ENCODE results near the gene PLSCR2. TPM values are rescaled to one million over a fixed set of nuclear protein-coding genes. Genes with fewer than 3 reads are reported as not detected.
A peak's percentile ranks its signal among the peaks of the same experiment; 100 is the strongest.
"Not testable (repeated sequence)": the region's sequence is repeated elsewhere in the genome, so short reads cannot be mapped to it uniquely, and the experiment has no call there.

The PLSCR2 gene
- polyA plus RNA-seq, 2 donors, result not detected

DNA sequence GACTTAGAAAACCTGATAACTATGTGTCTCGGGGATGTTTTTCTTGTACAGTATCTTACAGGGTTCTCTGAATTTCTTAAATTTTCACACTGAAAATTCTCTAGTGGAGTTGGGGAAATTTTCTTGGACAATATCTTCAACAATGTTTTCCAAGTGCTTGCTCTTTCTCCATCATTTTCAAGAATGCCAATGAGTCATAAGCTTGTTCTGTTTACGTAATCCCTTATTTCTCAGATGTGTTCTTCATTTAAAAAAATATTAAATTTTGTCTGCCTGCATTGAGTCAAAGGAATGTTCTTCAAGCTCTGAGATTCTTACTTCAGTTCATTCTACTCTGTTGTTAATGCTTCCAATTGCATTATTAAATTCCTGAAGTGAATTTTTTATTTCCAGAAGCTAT is 21.9 kb upstream of the PLSCR2 start:
- no peak overlapping the region for H3K4me3 ChIP-seq (ENCODE audit: low read depth in 1 of 2, low read length in 2 of 2)
- no peaks in the 10 kb centered on the region for H3K36me3 ChIP-seq (ENCODE audit: control insufficient read depth in 2 of 2, insufficient read depth in 2 of 2, low read length in 1 of 2)
- H3K4me1 ChIP-seq (ENCODE audit: control insufficient read depth in 2 of 2, insufficient read depth in 2 of 2, low read length in 1 of 2), result no peaks in the 10 kb centered on the region
- H3K27ac ChIP-seq (ENCODE audit: low read depth in 2 of 2, low read length in 1 of 2), result no peak overlapping the region
- no peaks in the 10 kb centered on the region for H3K9me3 ChIP-seq (ENCODE audit: control insufficient read depth in 2 of 2, insufficient read depth in 1 of 2, low read depth in 1 of 2, low read length in 1 of 2)
- 60 to 76% methylated on average over 2 of the region's 2 CpGs for WGBS, 2 donors
- no peaks in the 10 kb centered on the region for H3K27me3 ChIP-seq (ENCODE audit: control insufficient read depth in 1 of 2, insufficient read depth in 2 of 2, low read length in 2 of 2)

DNA sequence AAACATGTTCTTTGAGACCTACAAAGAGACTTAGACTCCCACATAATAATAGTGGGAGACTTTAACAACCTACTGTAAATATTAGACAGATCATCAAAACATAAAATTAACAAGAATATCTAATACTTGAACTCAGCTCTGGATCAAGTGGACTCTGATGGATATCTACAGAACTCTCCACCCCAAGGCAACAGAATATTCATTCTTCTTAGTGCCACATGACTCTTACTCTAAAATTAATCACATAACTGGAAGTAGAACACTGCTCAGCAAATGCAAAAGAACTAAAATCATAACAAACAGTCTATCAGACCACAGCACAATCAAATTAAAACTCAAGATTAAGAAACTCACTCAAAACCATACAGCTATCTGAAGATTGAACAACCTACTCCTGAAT is 15.9 kb upstream of the PLSCR2 start:
- Histone ChIP-seq H3K9me3 (ENCODE audit: control insufficient read depth in 2 of 2, insufficient read depth in 1 of 2, low read depth in 1 of 2, low read length in 1 of 2) (no peaks in the 10 kb centered on the region), H3K27me3 (ENCODE audit: control insufficient read depth in 1 of 2, insufficient read depth in 2 of 2, low read length in 2 of 2) (no peaks in the 10 kb centered on the region), H3K4me1 (ENCODE audit: control insufficient read depth in 2 of 2, insufficient read depth in 2 of 2, low read length in 1 of 2) (no peaks in the 10 kb centered on the region), H3K4me3 (ENCODE audit: low read depth in 1 of 2, low read length in 2 of 2) (no peak overlapping the region), H3K36me3 (ENCODE audit: control insufficient read depth in 2 of 2, insufficient read depth in 2 of 2, low read length in 1 of 2) (no peaks in the 10 kb centered on the region), H3K27ac (ENCODE audit: low read depth in 2 of 2, low read length in 1 of 2) (no peak overlapping the region)

GRCh38 chr3:146476094-146476740 is 6.9 kb upstream of the PLSCR2 start:
- Histone ChIP-seq H3K27ac (ENCODE audit: low read depth in 2 of 2, low read length in 1 of 2) (no peak overlapping the region), H3K36me3 (ENCODE audit: control insufficient read depth in 2 of 2, insufficient read depth in 2 of 2, low read length in 1 of 2) (no peaks in the 10 kb centered on the region)
- 89 to 90% methylated on average over 6 of the region's 6 CpGs for WGBS, 2 donors

DNA sequence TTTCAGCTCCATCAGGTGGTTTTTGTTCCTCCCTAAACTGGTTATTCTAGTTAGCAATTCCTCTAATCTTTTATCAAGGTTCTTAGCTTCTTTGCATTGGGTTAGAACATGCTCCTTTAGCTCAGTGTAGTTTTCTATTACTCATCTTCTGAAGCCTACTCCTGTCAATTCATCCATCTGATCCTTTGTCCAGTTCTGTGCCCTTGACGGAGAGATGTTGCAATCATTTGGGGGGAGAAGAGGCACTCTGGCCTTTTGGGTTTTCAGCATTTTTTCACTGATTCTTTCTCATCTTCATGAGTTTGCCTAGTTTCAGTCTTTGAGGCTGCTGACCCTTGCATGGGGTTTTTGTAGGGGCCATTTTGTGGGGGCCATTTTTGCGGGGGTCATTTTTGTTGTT is 5.6 kb upstream of the PLSCR2 start:
- H3K27ac ChIP-seq (ENCODE audit: low read depth in 2 of 2, low read length in 1 of 2); H3K27me3 ChIP-seq (ENCODE audit: control insufficient read depth in 1 of 2, insufficient read depth in 2 of 2, low read length in 2 of 2); H3K36me3 ChIP-seq (ENCODE audit: control insufficient read depth in 2 of 2, insufficient read depth in 2 of 2, low read length in 1 of 2); H3K4me3 ChIP-seq (ENCODE audit: low read depth in 1 of 2, low read length in 2 of 2); H3K4me1 ChIP-seq (ENCODE audit: control insufficient read depth in 2 of 2, insufficient read depth in 2 of 2, low read length in 1 of 2); H3K9me3 ChIP-seq (ENCODE audit: control insufficient read depth in 2 of 2, insufficient read depth in 1 of 2, low read depth in 1 of 2, low read length in 1 of 2): not testable (repeated sequence)
- 78 to 86% methylated on average over 2 of the region's 2 CpGs for WGBS, 2 donors

More at GRCh38 chr3:146476094-146476740, 6.9 kb upstream of the PLSCR2 start:
- H3K4me1 ChIP-seq (ENCODE audit: control insufficient read depth in 2 of 2, insufficient read depth in 2 of 2, low read length in 1 of 2), result no peaks in the 10 kb centered on the region
- H3K9me3 ChIP-seq (ENCODE audit: control insufficient read depth in 2 of 2, insufficient read depth in 1 of 2, low read depth in 1 of 2, low read length in 1 of 2), result no peaks in the 10 kb centered on the region
- no peaks in the 10 kb centered on the region for H3K27me3 ChIP-seq (ENCODE audit: control insufficient read depth in 1 of 2, insufficient read depth in 2 of 2, low read length in 2 of 2)
- H3K4me3 ChIP-seq (ENCODE audit: low read depth in 1 of 2, low read length in 2 of 2), result no peak overlapping the region

DNA sequence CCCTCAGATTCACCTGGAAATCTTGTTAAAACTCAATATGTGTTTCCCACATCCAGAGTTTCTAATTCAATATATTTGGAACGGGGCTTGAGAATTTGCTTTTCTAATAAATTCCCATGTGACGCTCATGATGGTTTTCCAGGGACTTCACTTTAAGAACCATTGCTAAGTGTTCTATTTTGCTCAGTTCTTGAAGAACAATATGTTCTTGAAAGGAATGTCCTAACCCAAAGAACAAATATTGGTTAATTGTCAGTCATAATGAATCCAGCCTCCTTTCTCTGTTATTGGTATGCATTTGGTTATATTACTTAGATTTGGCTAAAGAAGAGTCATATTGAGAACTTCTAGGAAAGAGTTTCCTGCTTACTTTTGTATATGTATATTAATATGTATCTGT is 4.4 kb upstream of the PLSCR2 start:
- Histone ChIP-seq H3K27ac (ENCODE audit: low read depth in 2 of 2, low read length in 1 of 2) (no peak overlapping the region), H3K4me1 (ENCODE audit: control insufficient read depth in 2 of 2, insufficient read depth in 2 of 2, low read length in 1 of 2) (no peaks in the 10 kb centered on the region)
- WGBS, 2 donors, result 89 to 94% methylated on average over 2 of the region's 2 CpGs

DNA sequence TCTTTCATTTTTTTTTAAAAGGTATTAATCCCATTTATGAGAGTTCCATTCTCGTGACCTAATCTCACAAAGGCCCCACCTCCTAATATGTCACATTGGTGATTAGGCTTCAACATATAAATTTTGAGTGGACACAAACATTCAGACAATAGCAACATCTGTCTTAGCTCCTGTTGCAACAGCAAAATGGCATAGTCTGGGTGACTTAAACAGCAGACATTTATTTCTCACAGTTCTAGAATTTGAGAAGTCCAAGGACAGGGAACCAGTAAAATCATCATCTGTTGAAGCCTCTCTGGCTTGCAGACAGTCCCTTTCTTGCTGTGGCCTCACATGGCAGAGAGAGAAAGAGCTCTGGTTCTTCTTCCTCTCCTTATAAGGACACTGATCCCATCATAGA is 3.2 kb upstream of the PLSCR2 start:
- 88 to 92% methylated on average over 1 of the region's 1 CpG for WGBS, 2 donors
- Histone ChIP-seq H3K36me3 (ENCODE audit: control insufficient read depth in 2 of 2, insufficient read depth in 2 of 2, low read length in 1 of 2) (no peaks in the 10 kb centered on the region), H3K4me3 (ENCODE audit: low read depth in 1 of 2, low read length in 2 of 2) (no peak overlapping the region), H3K4me1 (ENCODE audit: control insufficient read depth in 2 of 2, insufficient read depth in 2 of 2, low read length in 1 of 2) (no peaks in the 10 kb centered on the region), H3K27me3 (ENCODE audit: control insufficient read depth in 1 of 2, insufficient read depth in 2 of 2, low read length in 2 of 2) (no peaks in the 10 kb centered on the region), H3K9me3 (ENCODE audit: control insufficient read depth in 2 of 2, insufficient read depth in 1 of 2, low read depth in 1 of 2, low read length in 1 of 2) (no peaks in the 10 kb centered on the region), H3K27ac (ENCODE audit: low read depth in 2 of 2, low read length in 1 of 2) (no peak overlapping the region)

More for the DNA sequence above, 4.4 kb upstream of the PLSCR2 start:
- H3K27me3 ChIP-seq (ENCODE audit: control insufficient read depth in 1 of 2, insufficient read depth in 2 of 2, low read length in 2 of 2), result no peaks in the 10 kb centered on the region
- H3K4me3 ChIP-seq (ENCODE audit: low read depth in 1 of 2, low read length in 2 of 2), result no peak overlapping the region
- H3K9me3 ChIP-seq (ENCODE audit: control insufficient read depth in 2 of 2, insufficient read depth in 1 of 2, low read depth in 1 of 2, low read length in 1 of 2), result no peaks in the 10 kb centered on the region
- no peaks in the 10 kb centered on the region for H3K36me3 ChIP-seq (ENCODE audit: control insufficient read depth in 2 of 2, insufficient read depth in 2 of 2, low read length in 1 of 2)

- 89 to 90% methylated on average over 1 of the region's 1 CpG for WGBS, 2 donors
- Histone ChIP-seq H3K36me3 (ENCODE audit: control insufficient read depth in 2 of 2, insufficient read depth in 2 of 2, low read length in 1 of 2) (no peaks in the 10 kb centered on the region), H3K9me3 (ENCODE audit: control insufficient read depth in 2 of 2, insufficient read depth in 1 of 2, low read depth in 1 of 2, low read length in 1 of 2) (no peaks in the 10 kb centered on the region), H3K4me3 (ENCODE audit: low read depth in 1 of 2, low read length in 2 of 2) (no peak overlapping the region), H3K27ac (ENCODE audit: low read depth in 2 of 2, low read length in 1 of 2) (no peak overlapping the region), H3K27me3 (ENCODE audit: control insufficient read depth in 1 of 2, insufficient read depth in 2 of 2, low read length in 2 of 2) (no peaks in the 10 kb centered on the region), H3K4me1 (ENCODE audit: control insufficient read depth in 2 of 2, insufficient read depth in 2 of 2, low read length in 1 of 2) (no peaks in the 10 kb centered on the region)
Observed at GRCh38 chr3:146471012-146471411, 1.7 kb upstream of the PLSCR2 start.

DNA sequence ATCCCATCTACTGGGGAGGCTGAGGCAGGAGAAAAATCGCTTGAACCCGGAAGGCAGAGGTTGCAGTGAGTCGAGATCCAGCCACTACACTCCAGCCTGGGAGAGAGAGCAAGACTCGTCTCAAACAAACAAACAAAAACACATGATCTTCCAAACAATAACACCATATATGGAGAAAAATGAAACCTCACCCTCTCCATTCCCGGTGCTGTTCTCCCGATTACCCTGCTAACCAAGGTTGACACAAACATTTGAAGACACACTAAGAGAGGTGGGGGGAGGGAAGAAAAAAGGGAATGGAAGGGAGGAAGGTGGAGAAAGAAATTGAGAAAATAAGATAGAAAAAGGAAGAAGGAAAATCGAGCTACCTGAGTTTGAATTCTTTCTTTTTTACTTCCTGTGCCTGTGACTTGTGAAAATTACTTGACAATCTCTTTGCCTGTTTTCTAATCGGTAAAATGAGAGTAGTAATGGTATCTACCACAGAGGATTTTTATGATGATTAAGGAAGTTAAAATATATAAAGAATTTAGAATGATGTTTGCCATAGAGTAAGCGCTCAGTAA is 1.1 kb upstream of the PLSCR2 start:
- Histone ChIP-seq H3K4me3 (ENCODE audit: low read depth in 1 of 2, low read length in 2 of 2) (no peak overlapping the region), H3K9me3 (ENCODE audit: control insufficient read depth in 2 of 2, insufficient read depth in 1 of 2, low read depth in 1 of 2, low read length in 1 of 2) (no peaks in the 10 kb centered on the region), H3K27ac (ENCODE audit: low read depth in 2 of 2, low read length in 1 of 2) (no peak overlapping the region), H3K4me1 (ENCODE audit: control insufficient read depth in 2 of 2, insufficient read depth in 2 of 2, low read length in 1 of 2) (no peaks in the 10 kb centered on the region), H3K27me3 (ENCODE audit: control insufficient read depth in 1 of 2, insufficient read depth in 2 of 2, low read length in 2 of 2) (no peaks in the 10 kb centered on the region), H3K36me3 (ENCODE audit: control insufficient read depth in 2 of 2, insufficient read depth in 2 of 2, low read length in 1 of 2) (no peaks in the 10 kb centered on the region)
- 83 to 87% methylated on average over 9 of the region's 9 CpGs for WGBS, 2 donors

- 64 to 79% methylated on average over 10 of the region's 10 CpGs for WGBS, 2 donors
- no peaks in the 10 kb centered on the region for H3K36me3 ChIP-seq (ENCODE audit: control insufficient read depth in 2 of 2, insufficient read depth in 2 of 2, low read length in 1 of 2)
- no peaks in the 10 kb centered on the region for H3K9me3 ChIP-seq (ENCODE audit: control insufficient read depth in 2 of 2, insufficient read depth in 1 of 2, low read depth in 1 of 2, low read length in 1 of 2)
- peak overlapping the region; percentile 81 to 85 for H3K27ac ChIP-seq (ENCODE audit: low read depth in 2 of 2, low read length in 1 of 2)
- no peaks in the 10 kb centered on the region for H3K27me3 ChIP-seq (ENCODE audit: control insufficient read depth in 1 of 2, insufficient read depth in 2 of 2, low read length in 2 of 2)
- H3K4me3 ChIP-seq (ENCODE audit: low read depth in 1 of 2, low read length in 2 of 2), result peak overlapping the region; percentile 60 to 74
- no peaks in the 10 kb centered on the region for H3K4me1 ChIP-seq (ENCODE audit: control insufficient read depth in 2 of 2, insufficient read depth in 2 of 2, low read length in 1 of 2)
Observed at GRCh38 chr3:146468671-146469149, 651 bp downstream of the PLSCR2 start.

GRCh38 chr3:146468234-146468633 is 1.1 kb downstream of the PLSCR2 start:
- 58 to 63% methylated on average over 4 of the region's 4 CpGs for WGBS, 2 donors
- H3K27me3 ChIP-seq (ENCODE audit: control insufficient read depth in 1 of 2, insufficient read depth in 2 of 2, low read length in 2 of 2), result no peaks in the 10 kb centered on the region
- no peaks in the 10 kb centered on the region for H3K36me3 ChIP-seq (ENCODE audit: control insufficient read depth in 2 of 2, insufficient read depth in 2 of 2, low read length in 1 of 2)
- no peak overlapping the region for H3K27ac ChIP-seq (ENCODE audit: low read depth in 2 of 2, low read length in 1 of 2)
- H3K4me3 ChIP-seq (ENCODE audit: low read depth in 1 of 2, low read length in 2 of 2), result no peak overlapping the region
- no peaks in the 10 kb centered on the region for H3K4me1 ChIP-seq (ENCODE audit: control insufficient read depth in 2 of 2, insufficient read depth in 2 of 2, low read length in 1 of 2)
- H3K9me3 ChIP-seq (ENCODE audit: control insufficient read depth in 2 of 2, insufficient read depth in 1 of 2, low read depth in 1 of 2, low read length in 1 of 2), result no peaks in the 10 kb centered on the region
